GM11168 (cell line): ENCODE measurements around the gene SBK3.
"Not testable (repeated sequence)": the region's sequence is repeated elsewhere in the genome, so short reads cannot be mapped to it uniquely, and the experiment has no call there.

ENCODE experiments used
- in situ Hi-C: fragments of 300-500 bp; cut with MboI; formaldehyde crosslinking; loops from one replicate; pipeline ENCODE4 v1.12.0; 2022; ENCODE audit warnings: low sequenced_read_pairs; ENCODE audit not compliant: unreplicated experiment

Gene SBK3, protein sequence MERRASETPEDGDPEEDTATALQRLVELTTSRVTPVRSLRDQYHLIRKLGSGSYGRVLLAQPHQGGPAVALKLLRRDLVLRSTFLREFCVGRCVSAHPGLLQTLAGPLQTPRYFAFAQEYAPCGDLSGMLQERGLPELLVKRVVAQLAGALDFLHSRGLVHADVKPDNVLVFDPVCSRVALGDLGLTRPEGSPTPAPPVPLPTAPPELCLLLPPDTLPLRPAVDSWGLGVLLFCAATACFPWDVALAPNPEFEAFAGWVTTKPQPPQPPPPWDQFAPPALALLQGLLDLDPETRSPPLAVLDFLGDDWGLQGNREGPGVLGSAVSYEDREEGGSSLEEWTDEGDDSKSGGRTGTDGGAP

DNA sequence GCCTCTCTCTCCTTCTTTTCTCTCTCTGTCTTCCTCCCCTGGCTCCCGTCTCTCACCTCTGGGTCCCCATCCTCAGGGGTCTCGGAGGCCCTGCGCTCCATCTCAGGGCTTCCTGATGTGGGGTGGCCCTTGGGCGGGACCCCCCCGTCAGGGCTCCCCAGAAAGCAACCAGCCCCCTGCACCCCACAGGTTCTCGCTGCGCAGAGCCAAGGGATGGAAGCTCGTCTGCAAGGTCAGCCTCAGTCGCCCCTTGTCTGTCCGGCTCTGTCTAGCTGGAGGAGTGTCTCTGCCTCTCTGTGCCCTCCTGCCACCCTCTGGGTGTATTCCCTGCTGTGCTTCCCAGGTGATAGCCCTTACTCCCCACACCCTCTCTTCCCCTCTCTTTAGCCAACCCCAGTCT lies at the start of gene SBK3:
TSS of gene SBK3 (minus strand) at position 101 of the 400 bp plus-strand sequence. CDS start at position 101, 0 bp downstream.
- in situ Hi-C loops, result no loop called here

DNA sequence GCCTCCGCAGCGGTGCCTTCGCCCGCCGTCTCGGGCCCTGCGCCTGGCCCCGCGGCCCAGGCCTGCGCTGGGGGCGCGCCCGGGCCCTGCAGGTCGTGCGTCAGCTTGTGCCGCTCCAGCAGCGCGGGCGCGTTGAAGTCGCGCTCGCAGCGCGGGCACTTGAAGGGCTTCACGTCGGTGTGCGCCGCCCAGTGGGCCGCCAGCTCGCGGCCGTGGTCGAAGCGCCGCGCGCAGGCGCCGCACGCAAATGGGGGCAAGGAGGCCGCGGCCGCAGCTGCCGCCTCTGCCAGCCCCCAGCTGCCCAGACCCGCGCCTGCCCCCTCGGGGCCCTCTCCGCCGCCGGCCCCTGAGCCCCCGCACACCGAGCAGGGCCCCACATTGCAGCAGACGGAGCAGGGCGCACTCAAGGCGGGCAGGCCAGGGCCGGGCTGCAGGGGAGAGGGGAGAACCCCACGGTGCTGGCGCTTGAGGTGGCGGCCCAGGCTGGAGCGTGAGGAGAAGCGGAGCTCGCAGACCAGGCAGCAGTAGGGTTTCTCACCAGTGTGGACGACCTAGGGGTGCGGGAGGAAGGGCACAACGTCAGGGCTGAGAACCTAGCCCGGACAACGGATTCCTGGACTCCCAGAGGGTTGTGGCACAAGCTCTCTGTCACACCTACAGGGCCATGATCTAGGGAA lies 47.9 kb upstream of the SBK3 start:
- in situ Hi-C loops, result no loop called here

DNA sequence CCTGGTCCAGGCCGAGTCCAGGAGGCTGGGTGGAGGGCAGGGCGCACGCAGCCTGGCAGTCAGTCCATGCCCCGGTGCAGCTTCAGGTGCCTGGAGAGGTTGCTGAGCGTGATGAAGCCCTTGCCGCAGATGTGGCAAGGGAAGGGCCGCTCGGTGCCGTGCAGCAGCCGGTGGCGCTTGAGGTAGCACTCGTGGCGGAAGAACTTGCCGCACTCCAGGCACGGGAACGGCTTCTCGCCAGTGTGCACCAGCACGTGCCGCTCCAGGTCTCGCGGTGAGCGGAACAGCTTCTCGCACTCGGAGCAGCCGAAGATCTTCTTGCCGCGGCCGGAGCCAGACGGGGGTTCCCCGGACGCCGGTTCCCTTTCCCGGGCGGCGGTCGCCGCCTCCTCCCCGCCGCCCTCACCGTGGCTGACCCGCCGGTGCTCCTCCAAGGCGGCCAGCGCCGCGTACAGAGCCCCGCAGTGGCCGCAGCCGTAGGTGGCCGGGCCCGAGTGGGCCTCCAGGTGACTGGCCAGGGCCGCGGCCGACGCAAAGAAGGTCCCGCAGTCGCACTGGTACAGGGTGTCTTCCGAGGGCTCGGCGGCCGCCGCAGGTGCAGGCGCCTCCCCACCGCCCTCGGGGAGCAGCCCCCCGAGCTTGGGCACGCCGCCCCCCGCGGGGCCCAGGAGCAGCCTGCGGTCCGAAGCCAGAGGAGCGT lies 47.2 kb upstream of the SBK3 start:
- in situ Hi-C loops, result no loop called here

DNA sequence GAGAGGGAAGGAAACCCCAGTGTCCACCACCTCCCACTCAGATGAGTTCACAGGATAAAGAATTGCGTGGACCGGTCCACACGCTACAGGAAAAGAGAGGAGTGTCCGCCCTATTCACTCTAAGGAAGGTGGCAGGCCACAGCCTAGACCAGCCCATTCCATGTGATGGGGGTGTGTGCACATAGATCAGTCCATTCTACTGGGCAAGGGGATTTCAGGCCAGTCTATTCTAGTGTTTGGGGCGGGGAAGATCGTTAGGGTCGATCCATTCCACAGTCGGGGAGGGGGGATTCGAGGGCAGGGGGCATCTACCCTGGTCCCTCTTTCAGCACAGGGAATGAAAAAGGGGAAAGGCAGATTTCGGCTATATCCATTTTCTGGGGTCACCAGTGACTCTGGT lies 46.2 kb upstream of the SBK3 start:
- in situ Hi-C loops, result no loop called here

DNA sequence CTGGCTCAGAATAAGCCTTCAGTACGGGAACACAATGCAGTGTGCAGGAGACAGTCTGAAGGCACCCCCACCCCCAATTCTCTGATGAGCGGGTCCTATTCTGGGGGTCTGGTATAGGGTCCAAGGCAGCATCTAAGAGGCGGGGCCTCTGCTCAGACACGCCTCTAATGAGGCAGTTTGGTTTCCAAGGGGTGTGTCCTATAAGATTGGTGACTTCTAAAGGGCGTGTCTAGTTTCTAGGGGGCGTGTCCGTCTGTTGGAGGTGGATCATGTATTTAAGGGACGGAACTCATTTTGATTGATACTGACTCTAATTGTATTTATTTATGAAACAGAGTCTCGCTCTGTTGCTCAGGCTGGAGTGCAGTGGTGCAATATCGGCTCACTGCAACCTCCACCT lies 45.3 kb upstream of the SBK3 start:
- in situ Hi-C loops, result no loop called here

DNA sequence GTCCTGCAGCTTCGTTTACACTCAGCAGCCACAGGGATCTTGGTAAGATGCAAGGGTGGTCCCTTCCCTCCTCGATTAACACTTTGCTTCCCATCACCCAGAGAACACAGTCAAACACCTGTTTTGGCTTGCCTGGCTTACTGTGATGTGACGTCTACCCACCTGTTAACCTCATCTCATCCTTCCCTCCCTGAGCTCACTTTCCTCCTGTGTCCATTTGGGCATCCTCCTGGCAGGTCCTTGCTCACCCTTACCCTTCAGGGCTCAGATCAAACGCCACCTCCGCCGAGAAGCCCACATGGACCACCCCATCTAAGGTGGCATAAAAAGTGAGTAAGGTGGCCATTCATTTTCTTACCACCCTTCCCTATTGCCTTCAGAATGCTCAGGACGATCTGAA lies 44.8 kb upstream of the SBK3 start:
- in situ Hi-C loops, result no loop called here

DNA sequence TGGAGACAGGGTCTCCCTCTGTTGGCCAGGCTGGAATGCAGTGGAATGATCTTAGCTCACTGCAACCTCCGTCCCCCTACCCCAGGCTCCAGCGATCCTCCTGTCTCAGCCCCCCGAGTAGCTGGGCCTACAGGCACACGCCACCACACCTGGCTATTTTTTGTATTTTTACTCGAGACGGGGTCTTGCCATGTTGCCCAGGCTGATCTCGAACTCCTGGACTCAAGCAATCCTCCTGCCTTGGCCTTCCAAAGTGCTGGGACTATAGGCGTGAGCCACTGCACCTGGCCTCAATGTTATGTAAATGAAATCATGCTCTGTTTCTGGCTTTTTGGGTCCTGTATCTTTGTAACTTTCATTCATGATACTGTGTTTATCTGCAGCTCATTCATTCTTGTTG lies 43.4 kb upstream of the SBK3 start:
- in situ Hi-C loops, result no loop called here

DNA sequence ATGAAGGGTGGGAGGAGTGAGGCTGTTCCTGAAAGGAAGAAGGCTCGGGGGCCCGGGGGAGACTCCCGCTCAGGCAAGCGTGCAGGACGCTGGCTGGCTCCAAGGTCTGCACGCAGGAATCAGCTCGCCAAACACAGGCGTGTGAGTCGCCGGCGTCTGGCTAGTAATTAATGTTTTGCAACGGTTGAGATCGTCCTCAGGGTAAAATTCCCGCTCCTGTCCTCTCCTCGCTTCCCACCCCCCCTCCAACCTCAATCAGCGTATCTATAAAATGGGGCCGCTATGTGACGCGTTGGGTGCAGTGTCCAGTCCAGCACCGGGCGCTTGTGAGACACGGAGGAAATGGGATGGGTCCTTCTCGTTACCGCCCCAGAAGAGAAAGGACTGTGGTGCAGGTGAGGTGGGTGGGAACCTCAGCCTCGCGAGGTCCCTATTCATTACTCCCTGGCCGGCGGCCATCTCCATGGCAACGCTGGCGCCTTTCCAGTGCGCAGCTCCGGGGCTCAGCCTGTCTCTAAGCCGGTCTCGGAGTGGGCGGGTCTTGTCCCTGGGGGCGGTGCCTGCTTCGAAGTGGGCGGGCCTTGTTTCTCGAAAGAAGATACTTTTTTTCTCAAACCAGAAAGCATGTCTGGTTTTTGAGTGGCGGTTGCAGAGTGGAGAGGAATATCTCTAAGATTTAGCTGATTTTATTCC lies 41.8 kb upstream of the SBK3 start:
- in situ Hi-C loops, result no loop called here

DNA sequence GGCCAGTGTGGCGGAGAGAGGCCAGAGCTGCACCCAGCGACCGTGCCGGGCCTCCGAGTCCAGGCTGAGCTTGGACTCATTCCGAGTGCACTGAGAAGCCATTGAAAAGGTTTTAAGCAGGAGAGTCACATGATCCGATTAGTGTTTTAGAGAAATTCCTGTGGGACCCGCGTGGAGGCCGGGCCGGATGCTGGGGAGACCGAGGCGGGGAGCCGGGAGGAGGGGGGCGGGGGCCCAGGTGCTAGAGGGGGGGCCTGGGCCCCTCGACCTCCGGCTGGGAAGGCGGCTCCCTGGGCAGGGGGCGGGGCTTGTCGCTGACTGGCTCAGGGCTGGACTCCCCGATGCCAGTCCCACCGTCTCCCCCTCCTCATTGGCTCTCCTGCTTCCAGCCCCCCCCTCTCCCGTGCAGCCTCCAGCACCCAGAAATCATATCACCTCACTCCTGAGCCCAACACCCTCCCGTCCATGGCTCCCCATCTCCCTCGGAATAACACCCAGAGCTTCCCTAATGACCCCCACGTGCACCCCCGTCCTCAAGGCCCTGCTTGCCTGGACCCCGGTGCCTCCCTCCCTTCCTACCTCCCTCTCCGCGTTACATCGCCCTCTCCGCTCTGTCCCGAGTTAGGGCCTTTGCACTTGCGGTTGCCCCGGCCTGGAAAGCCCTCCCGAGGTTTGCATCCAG lies 40.5 kb upstream of the SBK3 start:
- in situ Hi-C loops, result no loop called here

DNA sequence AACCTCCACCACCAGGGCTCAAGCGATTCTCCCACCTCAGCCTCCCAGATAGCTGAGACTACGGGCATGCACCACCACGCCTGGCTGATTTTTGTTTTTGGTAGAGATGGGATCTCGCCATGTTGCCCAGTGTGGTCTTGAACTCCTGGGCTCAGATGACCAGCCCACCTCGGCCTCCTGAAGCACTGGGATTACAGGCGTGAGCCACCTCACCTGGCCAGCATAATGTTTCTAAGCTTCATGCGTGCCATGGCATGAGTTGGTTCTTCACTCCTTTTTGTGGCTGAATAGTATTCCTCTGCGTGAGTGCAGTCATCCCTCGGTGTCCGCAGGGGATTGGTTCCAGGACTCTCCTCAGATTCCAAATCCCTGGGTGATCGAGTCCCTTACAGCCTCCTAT lies 39.5 kb upstream of the SBK3 start:
- in situ Hi-C loops, result no loop called here

DNA sequence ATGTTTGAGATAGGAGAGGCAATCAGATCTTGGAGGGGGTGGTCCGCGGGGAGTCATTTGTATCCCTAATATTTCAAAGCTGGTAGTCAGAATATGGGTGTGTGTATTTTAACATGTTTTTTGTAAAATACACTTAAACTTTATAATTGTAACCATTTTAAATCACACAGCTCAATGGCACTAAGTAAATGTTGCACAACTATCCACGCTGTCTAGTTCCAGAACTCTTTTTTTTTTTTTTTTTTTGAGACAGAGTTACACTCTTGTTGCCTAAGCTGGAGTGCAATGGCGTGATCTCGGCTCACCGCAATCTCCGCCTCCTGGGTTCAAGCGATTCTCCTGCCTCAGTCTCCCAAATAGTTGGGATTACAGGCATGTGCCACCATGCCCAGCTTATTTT lies 38.6 kb upstream of the SBK3 start:
- in situ Hi-C loops, result not testable (repeated sequence)

DNA sequence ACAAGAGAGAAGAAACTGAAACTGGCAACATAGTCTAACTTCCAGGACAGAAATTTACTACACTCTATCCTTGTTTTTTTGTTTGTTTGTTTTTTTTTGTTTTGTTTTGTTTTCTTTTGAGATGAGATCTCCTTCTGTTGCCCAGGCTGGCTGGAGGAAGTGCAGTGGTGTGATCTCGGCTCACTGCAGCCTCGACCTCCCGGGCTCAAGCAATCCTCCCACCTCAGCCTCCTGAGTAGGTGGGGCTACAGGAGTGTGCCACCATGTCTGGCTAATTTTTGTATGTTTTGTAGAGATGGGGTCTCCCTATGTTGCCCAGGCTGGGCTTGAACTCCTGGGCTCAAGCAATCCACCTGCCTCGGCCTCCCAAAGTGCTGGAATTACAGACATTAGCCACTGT lies 36.9 kb upstream of the SBK3 start:
- in situ Hi-C loops, result not testable (repeated sequence)

DNA sequence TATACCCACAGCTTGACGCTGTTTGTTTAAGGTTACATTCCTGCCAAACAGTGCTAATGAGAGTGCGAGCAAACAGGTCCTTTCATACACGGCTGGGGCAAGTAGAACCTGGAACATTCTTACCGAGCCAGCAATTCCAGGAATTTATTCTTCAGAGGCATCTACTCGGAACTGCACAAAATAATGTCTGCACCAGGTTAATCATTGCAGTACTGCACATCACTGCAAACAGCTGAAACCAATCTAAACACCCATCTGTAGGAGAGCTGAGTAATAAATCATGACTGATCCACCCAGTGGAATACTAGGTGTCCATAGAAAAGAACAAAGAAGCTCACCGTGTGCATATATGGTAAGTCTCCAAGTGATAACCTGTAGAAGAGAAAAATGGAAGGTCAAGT lies 36.5 kb upstream of the SBK3 start:
- in situ Hi-C loops, result no loop called here

DNA sequence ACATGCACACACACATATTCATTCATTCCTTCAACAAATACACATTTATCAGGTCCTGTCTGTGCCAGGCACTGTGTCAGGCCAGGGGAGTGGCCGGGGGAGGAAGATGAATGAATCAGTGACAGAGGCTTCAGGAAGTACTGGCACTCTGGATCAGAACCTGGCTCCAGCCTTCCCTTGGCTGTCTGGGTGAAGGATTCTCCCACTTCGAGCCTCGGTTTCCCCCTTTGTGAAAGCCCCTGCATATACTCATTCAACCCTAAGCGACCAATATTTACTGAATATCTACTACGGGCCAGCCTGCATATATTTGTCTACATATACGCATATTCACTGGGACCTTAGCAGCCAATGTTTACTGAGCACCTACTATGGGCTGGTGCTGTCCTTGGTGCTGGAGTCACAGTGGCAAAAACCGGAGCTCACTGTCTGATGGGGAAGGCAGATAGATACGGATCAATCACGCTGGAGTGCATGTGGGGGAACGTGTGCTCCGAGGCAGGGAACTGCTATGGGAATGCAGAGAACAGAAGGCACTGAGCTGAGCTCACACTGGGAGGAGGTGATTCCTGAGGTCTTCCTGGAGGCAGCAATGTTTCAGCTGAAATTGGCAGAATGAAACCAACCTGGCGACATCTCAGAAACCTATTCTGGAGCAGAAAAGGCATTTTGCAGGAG lies 35.9 kb upstream of the SBK3 start:
- in situ Hi-C loops, result no loop called here

DNA sequence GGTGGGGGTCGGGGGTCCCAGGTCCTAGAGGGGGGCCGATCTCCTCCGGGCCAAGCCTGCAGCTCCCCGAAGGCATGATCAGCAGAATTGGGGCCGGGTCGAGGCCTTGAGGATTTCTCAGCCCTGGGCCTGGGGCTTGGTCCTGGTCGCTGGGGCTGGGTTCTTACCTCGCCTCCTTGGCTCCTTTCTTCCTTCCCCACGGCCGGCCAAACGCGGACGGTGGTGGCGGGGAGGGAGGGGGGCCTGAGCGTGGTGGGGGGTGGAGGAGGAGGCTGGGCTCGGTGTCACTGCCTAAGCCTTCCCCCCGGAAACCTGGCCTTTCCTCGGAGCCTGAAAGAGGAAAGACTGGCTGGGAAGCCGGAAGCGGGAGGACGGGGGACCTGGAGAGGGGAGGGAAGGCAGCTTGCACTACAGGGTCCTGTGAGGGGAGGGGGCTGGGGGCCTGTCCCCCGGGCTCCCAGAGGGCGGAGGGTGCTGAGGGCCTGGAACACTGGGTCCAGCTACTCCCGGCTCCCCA lies 35.3 kb upstream of the SBK3 start, which contains the start of gene ZNF579:
TSS of gene ZNF579 (minus strand) at position 221 of the 517 bp plus-strand sequence. CDS start 1,209 bp downstream, outside the sequence.
- in situ Hi-C loops, result no loop called here

DNA sequence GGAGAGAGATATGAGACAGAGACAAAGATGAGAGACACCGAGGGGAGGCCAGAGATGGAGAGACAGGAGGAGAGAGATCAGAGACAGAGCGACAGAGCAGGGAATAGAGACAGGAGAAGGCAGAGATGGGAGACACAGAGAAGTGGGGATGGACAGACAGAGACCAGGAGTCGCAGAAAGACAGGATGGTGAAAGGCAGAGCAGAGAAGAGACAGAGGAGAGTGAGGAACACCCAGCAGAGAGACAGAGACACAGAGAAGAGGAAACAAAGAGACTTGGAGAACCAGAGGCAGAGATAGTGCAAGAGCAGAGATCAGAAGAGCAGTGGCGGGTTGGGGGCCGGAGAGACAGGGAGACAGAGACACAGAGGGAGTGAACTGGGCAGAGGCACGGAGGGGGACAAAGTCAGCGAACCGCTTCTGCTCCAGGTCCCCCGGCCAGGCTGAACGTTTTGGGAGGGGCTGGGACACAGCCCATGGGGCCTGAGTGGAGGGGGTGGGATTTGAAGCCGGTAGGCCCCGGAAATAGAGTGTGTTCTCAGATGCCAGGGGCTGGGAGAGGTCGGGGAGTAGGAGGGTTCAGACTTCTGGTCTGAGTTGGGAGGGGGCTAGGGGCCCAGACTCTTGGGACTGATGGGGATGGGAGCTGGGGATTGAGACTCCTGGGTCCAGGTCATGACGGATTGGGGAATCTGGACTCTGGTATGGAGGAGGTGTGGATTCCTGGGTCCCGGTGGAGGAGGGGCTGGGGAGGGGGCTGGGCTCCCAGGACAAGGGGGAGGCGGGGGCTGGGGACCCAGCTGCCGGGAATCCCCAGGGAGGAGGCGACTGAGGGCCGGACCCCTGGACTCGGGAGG lies 34.7 kb upstream of the SBK3 start:
- in situ Hi-C loops, result no loop called here

DNA sequence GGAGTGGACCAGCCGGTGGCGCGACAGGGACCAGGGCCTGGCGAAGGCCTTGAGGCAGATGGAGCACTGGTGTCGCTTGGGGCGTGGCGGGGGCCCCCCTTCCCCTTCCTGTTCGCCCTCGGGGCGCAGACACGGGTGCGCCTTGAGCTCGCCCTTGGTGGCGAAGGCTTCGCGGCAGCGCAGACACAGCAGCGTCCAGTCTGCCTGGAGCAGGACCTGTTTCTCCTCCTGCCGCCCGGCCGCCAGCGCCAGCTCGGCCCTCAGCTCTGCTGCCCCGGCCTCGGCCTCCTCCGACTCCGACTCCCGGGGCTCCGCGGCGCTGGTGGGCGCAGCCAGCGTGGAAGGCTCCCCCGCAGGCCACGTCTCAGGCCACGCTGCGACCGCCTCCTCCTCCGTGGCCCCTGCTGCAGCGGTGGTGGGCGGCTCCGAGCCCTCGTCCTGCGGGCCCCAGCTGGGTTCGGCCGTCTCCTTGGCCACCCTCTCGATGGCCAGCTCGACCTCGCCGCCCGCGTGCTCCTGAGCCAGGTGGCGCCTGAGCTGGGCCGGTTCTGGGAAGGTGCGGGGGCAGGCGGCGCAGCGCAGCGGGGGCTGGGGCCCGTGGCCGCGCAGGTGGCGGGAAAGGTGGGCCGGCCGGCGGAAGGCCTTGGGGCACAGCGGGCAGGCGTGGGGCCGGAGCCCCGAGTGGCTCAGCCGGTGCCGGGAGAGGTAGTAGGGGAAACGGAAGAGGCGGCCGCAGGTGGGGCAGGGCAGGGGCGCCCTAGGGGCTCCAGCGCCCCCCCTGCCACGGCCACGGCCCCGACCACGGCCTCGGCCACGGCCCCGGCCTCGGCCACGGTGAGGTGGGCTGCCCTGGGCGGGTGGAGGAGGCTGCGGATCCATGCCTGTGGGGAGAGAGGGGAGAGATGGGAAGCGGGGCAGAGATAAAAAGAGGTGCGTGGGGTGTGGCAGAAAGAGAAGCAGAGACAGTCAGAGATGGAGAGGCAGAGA lies 33.7 kb upstream of the SBK3 start:
- in situ Hi-C loops, result no loop called here
